GM10266 (cell line): ENCODE results near the gene NMNAT2.

Experiments used
- DNase-seq: peaks from one replicate; pipeline ENCODE4 v3.0.0; 2012; ENCODE audit errors: extremely low spot score
- TF ChIP-seq, protein P1 (sequence below): IDR thresholded peaks from 2 replicates; pipeline ENCODE4 v1.5.1; 2012; ENCODE audit warnings: mild to moderate bottlenecking, low read depth; ENCODE audit not compliant: control insufficient read depth, insufficient read depth; ENCODE audit errors: missing control alignments

The NMNAT2 gene

DNA sequence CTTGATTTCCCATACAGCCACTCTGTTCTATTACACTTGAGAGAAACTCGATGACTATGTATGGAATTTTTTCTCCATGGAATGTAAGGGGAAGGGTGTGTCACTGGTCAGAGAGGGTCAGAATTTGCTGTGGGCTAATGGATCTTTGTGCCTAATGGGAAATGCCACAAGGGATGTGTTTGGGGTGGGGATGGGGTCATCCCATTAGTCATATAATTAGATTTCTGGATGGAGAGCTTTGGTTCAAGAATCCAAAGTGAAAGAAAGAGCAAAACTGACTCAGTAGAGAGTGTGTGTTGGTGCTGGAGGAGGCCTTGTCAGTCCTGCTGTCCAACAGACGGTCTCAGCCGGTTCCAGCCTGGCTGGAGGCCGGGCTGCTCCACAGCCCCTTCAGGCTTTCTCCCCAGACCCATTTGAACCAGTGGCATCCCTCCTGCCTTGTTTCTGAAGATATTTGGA is 145.8 kb downstream of the NMNAT2 start:
- DNase-seq = no peak
- TF ChIP-seq, protein P1, sequence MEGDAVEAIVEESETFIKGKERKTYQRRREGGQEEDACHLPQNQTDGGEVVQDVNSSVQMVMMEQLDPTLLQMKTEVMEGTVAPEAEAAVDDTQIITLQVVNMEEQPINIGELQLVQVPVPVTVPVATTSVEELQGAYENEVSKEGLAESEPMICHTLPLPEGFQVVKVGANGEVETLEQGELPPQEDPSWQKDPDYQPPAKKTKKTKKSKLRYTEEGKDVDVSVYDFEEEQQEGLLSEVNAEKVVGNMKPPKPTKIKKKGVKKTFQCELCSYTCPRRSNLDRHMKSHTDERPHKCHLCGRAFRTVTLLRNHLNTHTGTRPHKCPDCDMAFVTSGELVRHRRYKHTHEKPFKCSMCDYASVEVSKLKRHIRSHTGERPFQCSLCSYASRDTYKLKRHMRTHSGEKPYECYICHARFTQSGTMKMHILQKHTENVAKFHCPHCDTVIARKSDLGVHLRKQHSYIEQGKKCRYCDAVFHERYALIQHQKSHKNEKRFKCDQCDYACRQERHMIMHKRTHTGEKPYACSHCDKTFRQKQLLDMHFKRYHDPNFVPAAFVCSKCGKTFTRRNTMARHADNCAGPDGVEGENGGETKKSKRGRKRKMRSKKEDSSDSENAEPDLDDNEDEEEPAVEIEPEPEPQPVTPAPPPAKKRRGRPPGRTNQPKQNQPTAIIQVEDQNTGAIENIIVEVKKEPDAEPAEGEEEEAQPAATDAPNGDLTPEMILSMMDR = no peak

GRCh38 chr1:183270541-183271141 is 147.5 kb downstream of the NMNAT2 start:
- no peak for DNase-seq
- TF ChIP-seq, protein P1 = no peak

GRCh38 chr1:183267646-183268431 is 150.3 kb downstream of the NMNAT2 start:
- TF ChIP-seq, protein P1 = no peak
- no peak for DNase-seq

DNA sequence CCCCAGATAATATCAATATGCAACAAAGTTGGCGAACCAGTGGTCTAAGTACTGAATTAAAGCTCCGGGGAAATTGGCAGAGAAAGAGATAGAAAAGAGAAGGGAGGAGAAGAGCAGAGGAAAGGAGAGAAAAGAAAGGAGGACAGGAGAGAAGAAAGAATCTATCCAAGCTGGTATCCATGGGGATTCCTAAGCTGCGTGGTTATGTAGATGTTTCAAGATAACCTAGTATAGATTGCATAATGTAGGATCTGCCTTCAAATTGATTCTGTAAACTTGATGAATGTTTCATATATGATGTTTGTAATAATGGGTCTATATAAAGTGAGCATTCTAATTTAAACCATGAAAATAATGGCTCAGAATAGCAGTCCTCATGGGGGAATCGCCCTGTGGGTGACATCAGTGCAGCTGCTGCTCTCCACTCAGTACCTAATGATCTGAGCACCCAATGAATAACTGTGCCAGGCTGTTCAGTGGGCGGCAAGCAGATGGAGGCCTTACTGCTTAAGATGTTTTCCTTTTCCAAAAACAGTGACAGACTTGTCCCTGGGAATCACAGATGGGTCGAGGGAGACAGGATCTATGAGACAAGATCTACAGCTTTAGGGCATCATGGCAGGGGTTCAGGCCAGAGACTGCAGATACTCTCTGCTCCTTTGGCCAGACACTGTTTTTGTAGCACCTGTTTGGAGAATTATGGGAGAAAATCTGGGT is 154.1 kb downstream of the NMNAT2 start:
- TF ChIP-seq, protein P1 = no peak
- no peak for DNase-seq

GRCh38 chr1:183262628-183263200 is 155.5 kb downstream of the NMNAT2 start:
- TF ChIP-seq, protein P1 = no peak
- no peak for DNase-seq

- TF ChIP-seq, protein P1 = no peak
Observed at GRCh38 chr1:183259924-183260323, 158.3 kb downstream of the NMNAT2 start.

GRCh38 chr1:183255073-183255472 is 163.1 kb downstream of the NMNAT2 start:
- TF ChIP-seq, protein P1 = no peak
- DNase-seq = no peak

More at GRCh38 chr1:183259924-183260323, 158.3 kb downstream of the NMNAT2 start:
- no peak for DNase-seq
